Spleen (tissue), 7 donors: ENCODE data around the gene ADD3.

ENCODE experiments used
- CTCF ChIP-seq, 11 experiments: fragments of 200-600 bp in 7 of 11; fragments of 450-650 bp in 4 of 11; sonication (generic) in 4 of 11; IDR thresholded peaks in 8 of 11; conservative IDR thresholded peaks in 3 of 11; 1 replicate in 7 of 11; 2 replicates in 4 of 11; pipeline versions ENCODE4 v1.4.0 to v1.8.0; 2016 to 2021; ENCODE audit warnings: antibody characterized with exemption in 11 of 11, inconsistent platforms in 4 of 11, mild to moderate bottlenecking in 1 of 11
- POLR2A ChIP-seq, 3 donors: fragments of 450-650 bp; IDR thresholded peaks; one replicate each; pipeline ENCODE4 v1.5.1; 2017; ENCODE audit warnings: antibody characterized with exemption in 3 of 3, mild to moderate bottlenecking in 1 of 3
- POLR2AphosphoS5 ChIP-seq, 3 donors: sonication (generic); formaldehyde crosslinking; IDR thresholded peaks; one replicate each; pipeline ENCODE4 v1.5.1; 2017; ENCODE audit warnings: antibody characterized with exemption in 3 of 3
- donor health status: DM: no; HTN: no; CAD: no; lungs with moderate emphysema.
- donor health status: DM: no; HTN: no; CAD: no.
- donor health status: DM: no; HTN: no; CAD: no.

GRCh38 chr10:110009736-110010475 lies 2.1 kb downstream of the ADD3 start:
- TF ChIP-seq CTCF (IDR thresholded peaks at IDR 0.05 in 8 of 11, conservative IDR thresholded peaks at IDR 0.05 in 3 of 11) (no peak), POLR2A (IDR thresholded peaks at IDR 0.05) (no peak), POLR2AphosphoS5 (IDR thresholded peaks at IDR 0.05) (peak in 1 of 3 donors; percentile 29)
